ENCODE results near the gene MOB2. TPM values are rescaled to one million over a fixed set of nuclear protein-coding genes. Genes with fewer than 3 reads are reported as not detected.

The MOB2 gene
- total RNA-seq, 3 donors from 2014 or later: 36.4 to 46.1 (median 37.9) TPM

DNA sequence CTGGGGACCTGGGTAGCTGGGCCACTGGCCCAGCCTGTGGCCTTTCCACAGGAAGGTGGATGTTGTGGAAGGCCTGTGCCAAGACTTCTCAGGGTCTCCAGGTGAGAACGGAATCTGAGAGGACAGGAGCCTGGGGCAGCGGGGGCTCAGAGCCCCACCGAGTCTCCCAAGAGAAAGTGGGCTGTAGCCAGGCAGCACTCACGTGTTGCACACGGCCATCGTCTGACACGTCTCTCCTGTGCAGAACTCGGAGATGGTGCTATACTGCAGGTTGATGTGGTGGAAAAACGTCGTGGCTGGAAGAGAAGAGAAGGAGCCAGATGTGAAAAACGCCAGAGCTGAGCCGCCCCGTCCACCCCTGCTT is 6.4 kb downstream of the MOB2 start:
- H3K36me3 ChIP-seq: no peaks in the 10 kb centered on the region
- no peaks in the 10 kb centered on the region for H3K27me3 ChIP-seq
- H3K4me1 ChIP-seq: no peaks in the 10 kb centered on the region
- intact Hi-C loops (cut with DNase I; ENCODE audit: low total_unique reads): no loop called here
- no peak overlapping the region for H3K4me3 ChIP-seq
- no peak overlapping the region for H3K27ac ChIP-seq
- DNase-seq (ENCODE audit: low spot score in 2 of 2): no peak
- no peak for TF ChIP-seq POLR2A (IDR thresholded peaks at IDR 0.05)
- no peak for TF ChIP-seq POLR2AphosphoS5 (IDR thresholded peaks at IDR 0.05)
- H3K9me3 ChIP-seq: no peaks in the 10 kb centered on the region

DNA sequence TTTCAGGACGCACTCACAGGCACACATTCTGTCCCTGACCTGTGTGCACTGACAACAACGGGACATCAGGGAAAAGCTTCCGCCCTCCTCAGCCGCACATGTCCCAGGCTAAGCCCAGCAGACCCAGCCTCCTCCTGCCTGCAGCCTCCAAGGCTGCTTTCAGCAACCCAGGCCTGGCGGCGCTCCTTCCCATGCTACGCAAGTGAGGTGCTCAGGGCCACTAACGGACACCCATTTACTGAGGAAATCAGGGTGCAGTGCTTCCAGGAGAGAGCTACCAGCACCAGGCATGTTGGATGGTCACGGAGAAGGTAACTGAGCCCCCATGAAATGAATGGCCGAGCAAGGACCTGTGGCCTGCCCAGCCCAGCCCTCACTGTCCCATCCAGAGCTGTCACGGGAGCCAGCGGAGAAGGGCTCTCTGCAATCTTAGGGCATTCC is 6.9 kb downstream of the MOB2 start:
- no peaks in the 10 kb centered on the region for H3K36me3 ChIP-seq
- no peaks in the 10 kb centered on the region for H3K9me3 ChIP-seq
- no peaks in the 10 kb centered on the region for H3K4me1 ChIP-seq
- TF ChIP-seq POLR2A (IDR thresholded peaks at IDR 0.05): no peak
- TF ChIP-seq, protein P1, sequence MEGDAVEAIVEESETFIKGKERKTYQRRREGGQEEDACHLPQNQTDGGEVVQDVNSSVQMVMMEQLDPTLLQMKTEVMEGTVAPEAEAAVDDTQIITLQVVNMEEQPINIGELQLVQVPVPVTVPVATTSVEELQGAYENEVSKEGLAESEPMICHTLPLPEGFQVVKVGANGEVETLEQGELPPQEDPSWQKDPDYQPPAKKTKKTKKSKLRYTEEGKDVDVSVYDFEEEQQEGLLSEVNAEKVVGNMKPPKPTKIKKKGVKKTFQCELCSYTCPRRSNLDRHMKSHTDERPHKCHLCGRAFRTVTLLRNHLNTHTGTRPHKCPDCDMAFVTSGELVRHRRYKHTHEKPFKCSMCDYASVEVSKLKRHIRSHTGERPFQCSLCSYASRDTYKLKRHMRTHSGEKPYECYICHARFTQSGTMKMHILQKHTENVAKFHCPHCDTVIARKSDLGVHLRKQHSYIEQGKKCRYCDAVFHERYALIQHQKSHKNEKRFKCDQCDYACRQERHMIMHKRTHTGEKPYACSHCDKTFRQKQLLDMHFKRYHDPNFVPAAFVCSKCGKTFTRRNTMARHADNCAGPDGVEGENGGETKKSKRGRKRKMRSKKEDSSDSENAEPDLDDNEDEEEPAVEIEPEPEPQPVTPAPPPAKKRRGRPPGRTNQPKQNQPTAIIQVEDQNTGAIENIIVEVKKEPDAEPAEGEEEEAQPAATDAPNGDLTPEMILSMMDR (IDR thresholded peaks at IDR 0.05): no peak
- TF ChIP-seq POLR2AphosphoS5 (IDR thresholded peaks at IDR 0.05): no peak
- H3K27me3 ChIP-seq: no peaks in the 10 kb centered on the region
- no peak for DNase-seq (ENCODE audit: low spot score in 2 of 2)
- no peak overlapping the region for H3K4me3 ChIP-seq
- H3K27ac ChIP-seq: no peak overlapping the region
- intact Hi-C loops (cut with DNase I; ENCODE audit: low total_unique reads): no loop called here

DNA sequence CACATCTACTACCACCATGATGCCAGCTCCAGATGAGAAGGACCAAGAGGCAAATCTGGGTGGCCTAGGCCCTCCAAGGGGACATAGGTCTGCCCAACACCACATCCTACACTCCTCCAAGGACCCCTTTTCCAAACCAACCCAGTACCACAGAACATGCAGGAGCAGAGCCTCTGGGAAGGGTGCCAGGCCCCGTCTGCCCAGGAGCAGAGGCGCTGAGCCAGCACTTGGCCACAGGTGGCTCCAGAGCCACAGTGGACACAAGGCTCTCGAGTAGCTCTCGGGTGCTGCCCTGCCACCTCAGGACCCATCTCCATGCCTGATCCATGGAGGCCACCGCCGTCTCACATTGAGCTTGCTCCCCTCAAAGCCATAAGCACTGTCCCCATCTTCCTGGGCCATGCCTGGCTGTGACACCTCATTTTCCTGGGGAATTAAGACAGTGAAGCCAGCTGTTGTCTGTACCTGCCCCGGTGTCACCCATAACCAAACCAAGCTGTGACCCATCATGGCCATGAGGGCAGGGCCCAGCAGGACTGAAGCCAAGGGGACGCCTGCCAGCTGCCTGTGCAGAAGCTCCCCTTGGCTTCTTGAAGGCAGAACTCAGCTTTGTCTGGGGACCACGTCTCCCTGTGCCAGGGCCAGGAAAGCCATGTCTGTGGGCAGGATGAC is 7.4 kb downstream of the MOB2 start:
- Histone ChIP-seq H3K27me3 (no peaks in the 10 kb centered on the region), H3K9me3 (no peaks in the 10 kb centered on the region), H3K27ac (no peak overlapping the region), H3K4me3 (no peak overlapping the region), H3K36me3 (no peaks in the 10 kb centered on the region), H3K4me1 (no peaks in the 10 kb centered on the region)
- DNase-seq (ENCODE audit: low spot score in 2 of 2): no peak
- intact Hi-C loops (cut with DNase I; ENCODE audit: low total_unique reads): no loop called here
- no peak for TF ChIP-seq POLR2AphosphoS5 (IDR thresholded peaks at IDR 0.05)
- TF ChIP-seq POLR2A (IDR thresholded peaks at IDR 0.05): no peak
- TF ChIP-seq, protein P1 (IDR thresholded peaks at IDR 0.05): no peak

DNA sequence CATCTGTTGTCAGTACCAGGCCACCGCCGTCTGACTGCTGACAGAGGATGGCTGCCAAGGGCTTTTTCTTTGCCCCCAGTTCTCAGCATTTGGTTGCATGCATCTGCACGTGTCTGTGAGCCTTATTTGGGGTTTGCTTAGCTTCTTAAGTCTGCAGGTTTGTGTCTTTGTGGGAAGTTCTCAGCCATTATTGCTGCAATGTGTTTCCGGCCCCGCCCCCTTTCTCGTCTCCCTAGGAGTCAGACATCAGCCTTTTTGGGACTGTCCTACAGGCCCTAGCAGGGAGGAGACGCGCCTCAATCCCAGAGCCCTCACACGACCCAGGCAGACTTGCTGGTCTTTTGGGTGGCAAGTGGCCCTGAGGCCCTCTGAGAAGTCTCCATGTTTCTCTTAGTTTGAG is 8.0 kb downstream of the MOB2 start:
- Histone ChIP-seq H3K4me3 (no peak overlapping the region), H3K27ac (no peak overlapping the region), H3K27me3 (no peaks in the 10 kb centered on the region), H3K4me1 (no peaks in the 10 kb centered on the region), H3K36me3 (no peaks in the 10 kb centered on the region), H3K9me3 (no peaks in the 10 kb centered on the region)
- intact Hi-C loops (cut with DNase I; ENCODE audit: low total_unique reads): no loop called here
- DNase-seq (ENCODE audit: low spot score in 2 of 2): no peak
- TF ChIP-seq, protein P1 (IDR thresholded peaks at IDR 0.05): no peak
- TF ChIP-seq POLR2AphosphoS5 (IDR thresholded peaks at IDR 0.05): no peak
- no peak for TF ChIP-seq POLR2A (IDR thresholded peaks at IDR 0.05)

DNA sequence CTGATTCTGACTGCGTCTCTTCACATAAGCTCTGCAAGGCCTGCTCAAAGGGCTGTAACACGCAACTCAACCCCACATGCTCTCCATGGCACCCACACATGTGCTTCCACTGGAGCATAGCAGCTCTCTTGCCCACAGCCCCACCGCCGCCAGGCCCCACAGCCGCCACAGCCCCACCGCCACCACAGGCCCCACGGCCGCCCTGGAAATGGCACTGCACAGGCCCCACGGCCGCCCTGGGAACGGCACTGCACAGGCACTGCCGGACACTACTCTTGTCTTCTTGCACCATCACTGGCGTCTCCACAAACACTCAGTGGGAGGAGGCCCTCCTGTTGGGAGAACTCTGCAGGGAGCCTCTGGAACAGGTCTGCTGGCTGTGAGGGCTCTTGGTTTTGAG is 8.6 kb downstream of the MOB2 start:
- intact Hi-C loops (cut with DNase I; ENCODE audit: low total_unique reads): no loop called here
- no peak overlapping the region for H3K27ac ChIP-seq
- no peak for TF ChIP-seq POLR2AphosphoS5 (IDR thresholded peaks at IDR 0.05)
- no peaks in the 10 kb centered on the region for H3K4me1 ChIP-seq
- DNase-seq (ENCODE audit: low spot score in 2 of 2): no peak
- no peaks in the 10 kb centered on the region for H3K27me3 ChIP-seq
- no peaks in the 10 kb centered on the region for H3K36me3 ChIP-seq
- no peak overlapping the region for H3K4me3 ChIP-seq
- H3K9me3 ChIP-seq: no peaks in the 10 kb centered on the region

DNA sequence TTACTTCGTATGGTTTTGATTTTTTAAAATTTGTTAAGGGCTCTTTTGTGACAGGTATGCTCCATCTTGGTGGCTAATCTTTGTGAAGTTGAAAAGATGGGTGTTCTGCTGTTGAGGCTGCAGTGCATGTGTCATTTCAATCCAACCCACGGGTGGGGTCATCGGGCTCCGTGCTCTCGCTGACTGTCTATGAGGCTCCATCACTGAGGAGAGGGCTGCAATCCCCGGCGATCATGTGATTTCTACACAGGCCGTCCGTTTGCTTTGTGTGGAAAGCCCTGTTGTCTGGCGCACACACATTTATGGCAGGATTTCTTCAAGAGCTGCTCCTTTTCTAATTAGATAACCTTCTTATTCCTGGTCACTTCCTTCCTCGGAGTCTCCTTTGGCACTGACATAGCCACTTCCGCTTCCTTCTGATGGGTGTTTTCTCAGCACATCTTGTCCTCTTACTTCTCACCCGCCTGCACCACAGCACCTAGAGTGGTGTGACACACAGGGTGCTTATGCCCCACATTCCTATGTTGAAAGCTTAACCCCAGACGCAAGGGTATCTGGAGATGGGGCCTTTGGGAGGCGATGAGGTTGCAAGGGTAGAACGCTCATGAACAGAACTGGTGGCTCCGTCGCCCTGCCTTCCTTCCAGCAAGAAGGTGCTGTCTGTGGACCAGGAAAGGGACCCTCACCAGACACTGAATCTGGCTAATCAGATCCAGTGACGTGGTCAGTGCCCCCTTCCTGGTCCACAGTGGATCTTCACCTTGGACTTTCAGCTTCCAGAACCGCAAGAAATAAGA is 9.4 kb downstream of the MOB2 start:
- intact Hi-C loops (cut with DNase I; ENCODE audit: low total_unique reads): no loop called here
- H3K36me3 ChIP-seq: no peaks in the 10 kb centered on the region
- no peak for DNase-seq (ENCODE audit: low spot score in 2 of 2)

More for the DNA sequence above, 9.4 kb downstream of the MOB2 start:
- no peaks in the 10 kb centered on the region for H3K4me1 ChIP-seq
- no peaks in the 10 kb centered on the region for H3K27me3 ChIP-seq
- TF ChIP-seq POLR2A (IDR thresholded peaks at IDR 0.05) (no peak), POLR2AphosphoS5 (IDR thresholded peaks at IDR 0.05) (no peak)
- TF ChIP-seq, protein P1 (IDR thresholded peaks at IDR 0.05): no peak
- H3K27ac ChIP-seq: no peak overlapping the region
- H3K9me3 ChIP-seq: no peaks in the 10 kb centered on the region
- H3K4me3 ChIP-seq: no peak overlapping the region

Data from breast epithelium (tissue), 4 donors.